Smooth muscle cell (in vitro differentiated cells): Measurements from ENCODE around the gene FRAT1. TPM values are rescaled to one million over a fixed set of nuclear protein-coding genes. Genes with fewer than 3 reads are reported as not detected.
"Not testable (repeated sequence)": the region's sequence is repeated elsewhere in the genome, so short reads cannot be mapped to it uniquely, and the experiment has no call there.

Experiments
- DNase-seq: peaks from one replicate; lab custom pipeline; 2025; ENCODE audit not compliant: unreplicated experiment; lab: John Stamatoyannopoulos, UW
- H2AFZ ChIP-seq: fragments of 200-600 bp; sonication (generic); 2 replicates; pipeline ENCODE4 v1.6.0; 2016; ENCODE audit warnings: antibody characterized with exemption, low read depth, mild to moderate bottlenecking
- H3F3A ChIP-seq: fragments of 200-600 bp; sonication (generic); 2 replicates; pipeline ENCODE4 v1.6.0; 2017; ENCODE audit warnings: antibody characterized with exemption, low read depth
- H3K27ac ChIP-seq: fragments of 200-600 bp; sonication (generic); 2 replicates; pipeline ENCODE4 v1.5.1; 2016; ENCODE audit warnings: low read depth, mild to moderate bottlenecking
- H3K27me3 ChIP-seq: fragments of 200-600 bp; sonication (generic); 2 replicates; pipeline ENCODE4 v1.6.1; 2016; ENCODE audit warnings: low read depth, mild to moderate bottlenecking
- H3K36me3 ChIP-seq: fragments of 200-600 bp; sonication (generic); 2 replicates; pipeline ENCODE4 v1.5.1; 2016; ENCODE audit warnings: low read depth
- H3K4me1 ChIP-seq: fragments of 200-600 bp; sonication (generic); 2 replicates; pipeline ENCODE4 v1.5.1; 2016; ENCODE audit warnings: low read depth
- H3K4me2 ChIP-seq: fragments of 200-600 bp; sonication (generic); 2 replicates; pipeline ENCODE4 v1.6.0; 2016; ENCODE audit warnings: mild to moderate bottlenecking
- H3K4me3 ChIP-seq: fragments of 200-600 bp; sonication (generic); 2 replicates; pipeline ENCODE4 v1.5.1; 2016; ENCODE audit warnings: mild to moderate bottlenecking
- H3K79me2 ChIP-seq: fragments of 200-600 bp; sonication (generic); 2 replicates; pipeline ENCODE4 v1.6.0; 2016; ENCODE audit warnings: low read depth, mild to moderate bottlenecking
- H3K9ac ChIP-seq: fragments of 200-600 bp; sonication (generic); 2 replicates; pipeline ENCODE4 v1.6.0; 2016; ENCODE audit warnings: low read depth
- H3K9me3 ChIP-seq: fragments of 200-600 bp; sonication (generic); replicated peaks from 2 replicates; pipeline ENCODE4 v1.5.1; 2016; ENCODE audit warnings: low read depth
- H4K20me1 ChIP-seq: fragments of 200-600 bp; sonication (generic); 2 replicates; pipeline ENCODE4 v1.6.0; 2016; ENCODE audit warnings: low read depth
- WGBS: methylation state at CpG from one replicate; pipeline ENCODE4 v1.1.7; 2016; ENCODE audit warnings: low lambda C conversion rate; 5-methylcytosine and 5-hydroxymethylcytosine counted together
- polyA plus RNA-seq: library from polyadenylated mRNA; unstranded; fragments of >200 nt; fragmentation: Nextera tagmentation; extraction: Ambion mirVana; gene quantifications from 2 replicates; pipeline ENCODE4 v1.2.1, GENCODE V29; 2016
- total RNA-seq: library from RNA; depleted of rRNA; stranded (reverse); fragments of >200 nt; gene quantifications from 2 replicates; pipeline ENCODE4 v1.2.3, GENCODE V29; 2014
- TF ChIP-seq, protein P1 (sequence below): fragments of 200-600 bp; sonication (generic); IDR thresholded peaks from 2 replicates; pipeline ENCODE4 v1.5.1; 2017; ENCODE audit warnings: borderline replicate concordance, mild to moderate bottlenecking, antibody characterized with exemption; ENCODE audit not compliant: insufficient read depth, poor library complexity, severe bottlenecking

Gene FRAT1
- total and polyA plus RNA-seq, 2 experiments from 2014 or later: 0.58 to 1.3 TPM

DNA sequence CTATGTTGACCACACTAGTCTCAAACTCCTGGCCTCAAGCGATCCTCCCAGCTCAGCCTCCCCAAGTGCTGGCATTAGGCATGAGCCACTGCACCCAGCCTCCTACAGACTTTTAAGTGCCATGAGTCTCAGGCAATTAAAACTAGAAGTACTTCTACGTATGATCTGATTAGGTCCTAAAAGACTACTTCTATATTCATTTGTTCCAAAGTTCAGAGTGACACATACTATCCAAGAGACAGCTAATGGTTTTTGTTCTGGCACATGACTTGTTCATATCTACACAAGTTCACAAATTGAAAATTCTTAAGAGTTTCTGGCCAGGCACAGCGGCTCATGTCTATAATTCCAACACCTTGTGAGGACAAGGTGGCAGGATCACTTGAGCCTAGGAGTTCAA lies 38.3 kb upstream of the FRAT1 start:
- H3K4me1 ChIP-seq: no peaks in the 10 kb centered on the region
- peaks cover 17% of the 10 kb centered on the region for H3K79me2 ChIP-seq
- DNase-seq: no peak
- TF ChIP-seq, protein P1, sequence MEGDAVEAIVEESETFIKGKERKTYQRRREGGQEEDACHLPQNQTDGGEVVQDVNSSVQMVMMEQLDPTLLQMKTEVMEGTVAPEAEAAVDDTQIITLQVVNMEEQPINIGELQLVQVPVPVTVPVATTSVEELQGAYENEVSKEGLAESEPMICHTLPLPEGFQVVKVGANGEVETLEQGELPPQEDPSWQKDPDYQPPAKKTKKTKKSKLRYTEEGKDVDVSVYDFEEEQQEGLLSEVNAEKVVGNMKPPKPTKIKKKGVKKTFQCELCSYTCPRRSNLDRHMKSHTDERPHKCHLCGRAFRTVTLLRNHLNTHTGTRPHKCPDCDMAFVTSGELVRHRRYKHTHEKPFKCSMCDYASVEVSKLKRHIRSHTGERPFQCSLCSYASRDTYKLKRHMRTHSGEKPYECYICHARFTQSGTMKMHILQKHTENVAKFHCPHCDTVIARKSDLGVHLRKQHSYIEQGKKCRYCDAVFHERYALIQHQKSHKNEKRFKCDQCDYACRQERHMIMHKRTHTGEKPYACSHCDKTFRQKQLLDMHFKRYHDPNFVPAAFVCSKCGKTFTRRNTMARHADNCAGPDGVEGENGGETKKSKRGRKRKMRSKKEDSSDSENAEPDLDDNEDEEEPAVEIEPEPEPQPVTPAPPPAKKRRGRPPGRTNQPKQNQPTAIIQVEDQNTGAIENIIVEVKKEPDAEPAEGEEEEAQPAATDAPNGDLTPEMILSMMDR: no peak
- no peak overlapping the region for H3K27ac ChIP-seq
- WGBS: 97% methylated on average over 3 of the region's 3 CpGs
- no peak overlapping the region for H2AFZ ChIP-seq
- no peak overlapping the region for H3K4me2 ChIP-seq
- H3K9ac ChIP-seq: no peak overlapping the region
- no peaks in the 10 kb centered on the region for H3F3A ChIP-seq
- H3K27me3 ChIP-seq: no peaks in the 10 kb centered on the region
- no peak overlapping the region for H3K4me3 ChIP-seq
- peaks cover 5% of the 10 kb centered on the region for H4K20me1 ChIP-seq
- no peaks in the 10 kb centered on the region for H3K36me3 ChIP-seq
- H3K9me3 ChIP-seq: no peaks in the 10 kb centered on the region

GRCh38 chr10:97290076-97290475 lies 29.0 kb upstream of the FRAT1 start:
- not testable (repeated sequence) for H3K36me3 ChIP-seq, H3K4me2 ChIP-seq, H3F3A ChIP-seq, DNase-seq, H2AFZ ChIP-seq, H3K9me3 ChIP-seq, H4K20me1 ChIP-seq, H3K27ac ChIP-seq, H3K9ac ChIP-seq, H3K4me3 ChIP-seq, H3K4me1 ChIP-seq, H3K27me3 ChIP-seq
- 95% methylated on average over 13 of the region's 13 CpGs for WGBS
- H3K79me2 ChIP-seq: peaks cover 25% of the 10 kb centered on the region

- H3K9ac ChIP-seq, H3K4me1 ChIP-seq, DNase-seq, H2AFZ ChIP-seq, H4K20me1 ChIP-seq, H3K36me3 ChIP-seq, H3K9me3 ChIP-seq, H3F3A ChIP-seq, H3K27me3 ChIP-seq: not testable (repeated sequence)
- H3K27ac ChIP-seq: peak overlapping the region; percentile 94
- peaks cover 25% of the 10 kb centered on the region for H3K79me2 ChIP-seq
- 89% methylated on average over 17 of the region's 17 CpGs for WGBS
- peak overlapping the region; percentile 67 for H3K4me3 ChIP-seq
- peak overlapping the region; percentile 86 for H3K4me2 ChIP-seq
Measured at GRCh38 chr10:97290576-97291356, 28.3 kb upstream of the FRAT1 start.

DNA sequence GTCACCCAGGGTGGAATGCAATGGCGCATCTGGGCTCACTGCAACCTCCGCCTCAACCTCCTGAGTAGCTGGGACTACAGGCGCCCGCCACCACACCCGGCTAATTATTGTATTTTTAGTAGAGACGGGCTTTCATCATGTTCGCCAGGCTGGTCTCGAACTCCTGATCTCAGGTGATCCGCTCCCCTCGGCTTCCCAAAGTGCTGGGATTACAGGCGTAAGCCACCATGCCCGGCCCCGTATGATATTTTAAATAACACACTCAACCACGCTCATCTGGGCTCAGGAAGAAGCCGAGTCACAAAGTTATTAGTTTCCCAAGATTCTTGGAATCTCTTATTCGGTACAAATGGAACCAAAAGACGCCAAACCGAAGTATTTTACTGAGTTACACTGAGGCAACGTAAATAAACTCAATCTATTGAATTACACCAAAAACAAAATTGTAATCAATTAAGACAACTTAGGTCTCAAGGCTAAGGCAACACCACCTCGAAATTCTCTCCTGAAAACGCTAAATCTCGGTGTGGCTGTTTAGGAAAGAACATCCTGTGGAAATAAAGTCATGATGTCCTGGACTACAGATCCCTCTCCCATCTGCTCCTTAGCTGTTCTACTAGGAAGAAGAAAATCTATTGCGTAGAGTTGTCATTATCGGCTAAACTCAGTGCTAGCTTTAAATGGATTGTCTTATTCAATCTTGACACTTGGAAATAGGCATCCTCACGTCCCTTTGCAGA lies 27.5 kb upstream of the FRAT1 start:
- Histone ChIP-seq H3K9ac (peak overlapping the region; percentile 93), H3K4me1 (peaks cover 6% of the 10 kb centered on the region), H4K20me1 (no peaks in the 10 kb centered on the region), H3K27me3 (no peaks in the 10 kb centered on the region), H3F3A (peaks cover 6% of the 10 kb centered on the region), H3K36me3 (no peaks in the 10 kb centered on the region), H3K4me2 (peak overlapping the region; percentile 86), H3K4me3 (peak overlapping the region; percentile 67), H3K27ac (peak overlapping the region; percentile 94), H3K79me2 (peaks cover 25% of the 10 kb centered on the region), H2AFZ (peak overlapping the region; percentile 81), H3K9me3 (no peaks in the 10 kb centered on the region)
- DNase-seq: no peak
- WGBS: 62% methylated on average over 25 of the region's 25 CpGs
- TF ChIP-seq, protein P1: no peak
